HEK293 (cell line): Measurements from ENCODE around the gene LARP1.
"Not testable (repeated sequence)": the region's sequence is repeated elsewhere in the genome, so short reads cannot be mapped to it uniquely, and the experiment has no call there.

Source experiments
- CTCF ChIP-seq: fragments of 450-650 bp; formaldehyde crosslinking; IDR thresholded peaks from 2 replicates; pipeline ENCODE4 v1.5.1; 2016; ENCODE audit warnings: missing biosample characterization, missing genetic modification characterization
- REST ChIP-seq: fragments of 450-650 bp; formaldehyde crosslinking; IDR thresholded peaks from 2 replicates; pipeline ENCODE4 v1.5.1; 2016; ENCODE audit warnings: missing biosample characterization, missing genetic modification characterization
- SP2 ChIP-seq: fragments of 450-650 bp; formaldehyde crosslinking; IDR thresholded peaks from 2 replicates; pipeline ENCODE4 v1.5.1; 2016; ENCODE audit warnings: missing biosample characterization, missing genetic modification characterization
- ZBTB20 ChIP-seq: fragments of 450-650 bp; formaldehyde crosslinking; IDR thresholded peaks from 2 replicates; pipeline ENCODE4 v1.5.1; 2016; ENCODE audit warnings: missing biosample characterization, missing genetic modification characterization
- ZBTB49 ChIP-seq: fragments of 450-650 bp; formaldehyde crosslinking; IDR thresholded peaks from 2 replicates; pipeline ENCODE4 v1.5.1; 2016; ENCODE audit warnings: missing biosample characterization, missing genetic modification characterization, low read depth
- ZNF274 ChIP-seq, 2 experiments: fragments of 200-500 bp in 1 of 2; fragments of 450-650 bp in 1 of 2; sonication (Bioruptor generic) in 1 of 2; formaldehyde crosslinking in 1 of 2; IDR thresholded peaks; 2 replicates each; pipeline versions ENCODE4 v1.5.1 to v1.6.1; 2014 to 2016; ENCODE audit warnings: borderline replicate concordance in 1 of 2, inconsistent platforms in 1 of 2, low read length in 1 of 2, missing biosample characterization in 1 of 2, missing genetic modification characterization in 1 of 2
- ZNF324 ChIP-seq: fragments of 450-650 bp; formaldehyde crosslinking; IDR thresholded peaks from 2 replicates; pipeline ENCODE4 v1.5.1; 2016; ENCODE audit warnings: missing biosample characterization, missing genetic modification characterization
- ZNF398 ChIP-seq: fragments of 450-650 bp; formaldehyde crosslinking; IDR thresholded peaks from 2 replicates; pipeline ENCODE4 v1.5.1; 2017; ENCODE audit warnings: missing biosample characterization, missing genetic modification characterization
- ZSCAN18 ChIP-seq: fragments of 450-650 bp; formaldehyde crosslinking; IDR thresholded peaks from 2 replicates; pipeline ENCODE4 v1.5.1; 2016; ENCODE audit warnings: missing biosample characterization, missing genetic modification characterization

- TF ChIP-seq CTCF (tag by site-specific recombination); SP2 (tag by site-specific recombination); REST (tag by site-specific recombination); ZNF274 (IDR thresholded peaks at IDR 0.05; ENCODE audit: low read length); ZNF274 (tag by site-specific recombination; IDR thresholded peaks at IDR 0.05; ENCODE audit: borderline replicate concordance); ZNF398 (tag by site-specific recombination); ZNF324 (tag by site-specific recombination); ZBTB20 (tag by site-specific recombination); ZSCAN18 (tag by site-specific recombination); ZBTB49 (tag by site-specific recombination): not testable (repeated sequence)
Observed at GRCh38 chr5:154822896-154823295, 67.7 kb downstream of the LARP1 start.
